Adrenal gland (tissue), 5 donors: ENCODE results near the gene VPS11.

Source experiments
- POLR2A ChIP-seq, 2 donors: fragments of 450-650 bp; IDR thresholded peaks; one replicate each; pipeline ENCODE4 v1.6.1; 2017; ENCODE audit warnings: antibody characterized with exemption in 2 of 2, mild to moderate bottlenecking in 2 of 2, moderate library complexity in 1 of 2
- TF ChIP-seq, protein P1 (sequence below), 6 experiments: fragments of 450-650 bp in 4 of 6; fragments of 200-600 bp in 2 of 6; sonication (generic) in 1 of 6; IDR thresholded peaks; 1 replicate in 5 of 6; 2 replicates in 1 of 6; pipeline versions ENCODE4 v1.5.1 to v1.8.0; 2016 to 2021; ENCODE audit warnings: antibody characterized with exemption in 6 of 6, mild to moderate bottlenecking in 2 of 6, moderate library complexity in 1 of 6
- donor health status: DM: no; HTN: no; CAD: no.

DNA sequence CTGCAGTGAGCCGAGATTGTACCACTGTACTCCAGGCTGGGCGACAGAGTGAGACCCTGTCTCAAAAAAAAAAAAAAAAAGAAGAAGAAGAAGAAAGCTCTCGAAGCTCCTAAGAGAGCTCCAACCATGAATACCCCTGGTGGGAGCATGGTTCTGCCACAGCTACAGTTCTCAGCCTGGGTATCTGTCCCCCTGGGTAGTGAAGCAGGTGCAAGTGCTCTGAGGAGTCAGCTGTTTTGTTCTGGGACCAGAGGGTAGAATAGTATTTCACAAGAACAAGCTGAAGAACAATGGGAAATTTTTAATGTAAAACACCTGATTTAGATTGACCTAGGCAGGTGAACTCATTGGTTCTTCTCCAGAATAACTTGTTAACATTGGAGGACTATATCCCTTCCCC, 6.4 kb upstream of the VPS11 start:
- TF ChIP-seq, protein P1, sequence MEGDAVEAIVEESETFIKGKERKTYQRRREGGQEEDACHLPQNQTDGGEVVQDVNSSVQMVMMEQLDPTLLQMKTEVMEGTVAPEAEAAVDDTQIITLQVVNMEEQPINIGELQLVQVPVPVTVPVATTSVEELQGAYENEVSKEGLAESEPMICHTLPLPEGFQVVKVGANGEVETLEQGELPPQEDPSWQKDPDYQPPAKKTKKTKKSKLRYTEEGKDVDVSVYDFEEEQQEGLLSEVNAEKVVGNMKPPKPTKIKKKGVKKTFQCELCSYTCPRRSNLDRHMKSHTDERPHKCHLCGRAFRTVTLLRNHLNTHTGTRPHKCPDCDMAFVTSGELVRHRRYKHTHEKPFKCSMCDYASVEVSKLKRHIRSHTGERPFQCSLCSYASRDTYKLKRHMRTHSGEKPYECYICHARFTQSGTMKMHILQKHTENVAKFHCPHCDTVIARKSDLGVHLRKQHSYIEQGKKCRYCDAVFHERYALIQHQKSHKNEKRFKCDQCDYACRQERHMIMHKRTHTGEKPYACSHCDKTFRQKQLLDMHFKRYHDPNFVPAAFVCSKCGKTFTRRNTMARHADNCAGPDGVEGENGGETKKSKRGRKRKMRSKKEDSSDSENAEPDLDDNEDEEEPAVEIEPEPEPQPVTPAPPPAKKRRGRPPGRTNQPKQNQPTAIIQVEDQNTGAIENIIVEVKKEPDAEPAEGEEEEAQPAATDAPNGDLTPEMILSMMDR (IDR thresholded peaks at IDR 0.05) = no peak
- TF ChIP-seq POLR2A (IDR thresholded peaks at IDR 0.05) = no peak
